GM04504 (cell line): ENCODE data around the gene SMARCD1.

Experiments used
- DNase-seq: peaks from one replicate; pipeline ENCODE4 v3.0.0-alpha.2; 2012; ENCODE audit warnings: low read depth

Gene SMARCD1

GRCh38 chr12:50104417-50105366 lies 19.6 kb downstream of the SMARCD1 start:
- DNase-seq, result no peak

DNA sequence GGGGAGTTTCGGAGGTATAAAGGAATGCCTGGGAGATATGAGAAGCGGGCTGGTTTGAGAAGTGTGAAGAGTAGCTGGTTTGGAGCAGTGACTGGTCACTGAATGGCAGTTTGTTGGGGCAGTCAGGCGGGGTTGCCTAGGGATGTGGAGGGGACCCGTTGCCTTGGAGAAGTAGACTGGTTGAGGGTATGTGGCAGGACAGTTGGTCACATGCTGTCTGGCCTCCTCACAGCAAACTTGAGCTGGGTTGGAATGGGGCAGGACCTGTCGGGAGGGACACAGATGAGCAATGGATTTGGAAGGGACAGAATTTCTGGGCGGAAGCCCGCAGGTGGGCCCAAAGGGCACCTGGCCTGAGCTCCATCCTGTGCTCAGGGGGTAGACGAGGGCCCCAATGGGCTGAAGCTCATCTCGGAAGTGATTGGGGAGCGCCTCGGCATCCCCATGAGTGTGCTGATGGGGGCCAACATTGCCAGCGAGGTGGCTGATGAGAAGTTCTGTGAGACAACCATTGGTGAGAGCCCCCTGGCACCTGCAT lies 20.8 kb downstream of the SMARCD1 start:
- DNase-seq, result no peak

DNA sequence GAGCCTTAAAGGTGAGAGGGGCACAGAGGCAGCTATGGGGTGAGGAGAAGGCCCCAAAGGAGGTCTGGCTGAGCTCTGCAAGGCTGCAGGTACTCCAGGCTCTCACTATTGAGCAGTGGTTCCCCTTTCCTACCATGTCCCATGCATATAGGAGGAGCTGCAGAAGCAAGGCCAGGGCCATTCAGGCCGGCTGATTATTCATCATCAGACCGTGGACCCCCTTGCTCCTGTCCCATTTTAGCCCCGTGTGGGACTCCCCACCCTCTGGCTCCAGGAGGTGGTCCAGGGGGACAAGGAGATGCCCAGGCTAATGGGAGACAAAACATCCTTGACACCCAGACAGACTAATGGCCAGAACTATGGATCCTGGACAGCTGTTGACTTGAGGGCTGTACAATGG lies 21.8 kb downstream of the SMARCD1 start:
- no peak for DNase-seq

GRCh38 chr12:50107416-50108268 lies 22.5 kb downstream of the SMARCD1 start:
- DNase-seq, result no peak

DNA sequence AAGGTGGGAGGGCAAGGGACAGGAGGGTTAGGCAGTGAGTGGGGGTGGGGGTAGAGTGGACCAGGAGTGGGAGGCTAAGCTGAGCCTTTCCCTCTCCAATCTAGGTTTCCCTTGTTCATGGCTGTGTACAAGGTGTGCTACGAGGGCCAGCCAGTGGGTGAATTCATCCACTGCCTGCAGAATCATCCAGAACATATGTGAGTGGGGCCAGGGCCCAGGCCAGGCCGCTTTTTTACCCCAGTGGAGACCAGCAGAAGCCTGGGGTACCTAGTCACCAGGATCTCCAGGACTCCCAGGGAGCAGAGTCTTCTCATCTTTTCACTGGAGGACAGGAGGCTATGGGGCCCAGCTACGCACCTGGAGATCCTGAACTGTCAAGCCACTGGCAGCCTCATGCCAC lies 24.2 kb downstream of the SMARCD1 start:
- no peak for DNase-seq

- no peak for DNase-seq
These were observed 25.1 kb downstream of the SMARCD1 start for GRCh38 chr12:50110127-50110761.

- DNase-seq, result no peak
These were observed 25.7 kb downstream of the SMARCD1 start for GRCh38 chr12:50110762-50111351.

GRCh38 chr12:50111395-50111692 lies 26.2 kb downstream of the SMARCD1 start:
- no peak for DNase-seq

GRCh38 chr12:50111693-50112455 lies 26.7 kb downstream of the SMARCD1 start, which contains the start of gene COX14:
Gene COX14 (plus strand): TSS chr12:50112236. CDS start chr12:50120044, 7,808 bp downstream.
- peak; percentile 99 for DNase-seq

DNA sequence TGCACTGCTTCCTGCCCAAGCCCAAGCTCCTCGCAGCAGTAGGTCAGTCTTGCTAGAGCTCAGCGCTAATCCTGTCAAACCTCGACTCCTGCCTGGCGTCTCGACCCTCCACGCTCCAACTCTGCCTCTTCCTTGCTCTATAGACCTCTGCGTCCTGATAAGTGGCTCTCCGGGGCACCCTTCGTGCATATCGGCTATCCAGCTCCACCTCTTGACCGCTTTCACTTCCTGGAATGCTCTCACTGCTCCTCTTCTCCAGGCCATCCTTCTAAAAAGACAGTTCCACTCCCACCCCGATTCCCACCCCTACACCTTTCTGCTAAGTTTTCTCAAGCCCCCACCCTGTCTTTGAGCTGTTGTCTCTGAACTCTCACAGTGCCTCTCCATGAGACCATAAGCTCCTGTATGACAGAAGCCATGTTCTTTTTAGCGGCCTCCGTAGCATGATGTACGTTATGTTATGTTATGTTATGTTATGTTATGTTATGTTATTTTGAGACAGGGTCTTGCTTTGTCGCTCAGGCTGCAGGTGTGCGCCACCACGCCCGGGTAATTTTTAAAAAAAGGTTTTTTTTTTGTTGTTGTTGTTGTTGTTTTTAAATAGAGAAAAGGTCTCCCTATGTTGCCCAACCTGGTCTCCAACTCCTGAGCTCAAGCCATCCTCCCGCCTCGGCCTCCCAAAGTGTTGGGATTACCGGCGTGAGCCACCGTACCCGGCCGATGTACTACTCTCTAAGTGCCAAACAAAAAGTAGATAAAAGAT lies 27.5 kb downstream of the SMARCD1 start:
- DNase-seq, result no peak

DNA sequence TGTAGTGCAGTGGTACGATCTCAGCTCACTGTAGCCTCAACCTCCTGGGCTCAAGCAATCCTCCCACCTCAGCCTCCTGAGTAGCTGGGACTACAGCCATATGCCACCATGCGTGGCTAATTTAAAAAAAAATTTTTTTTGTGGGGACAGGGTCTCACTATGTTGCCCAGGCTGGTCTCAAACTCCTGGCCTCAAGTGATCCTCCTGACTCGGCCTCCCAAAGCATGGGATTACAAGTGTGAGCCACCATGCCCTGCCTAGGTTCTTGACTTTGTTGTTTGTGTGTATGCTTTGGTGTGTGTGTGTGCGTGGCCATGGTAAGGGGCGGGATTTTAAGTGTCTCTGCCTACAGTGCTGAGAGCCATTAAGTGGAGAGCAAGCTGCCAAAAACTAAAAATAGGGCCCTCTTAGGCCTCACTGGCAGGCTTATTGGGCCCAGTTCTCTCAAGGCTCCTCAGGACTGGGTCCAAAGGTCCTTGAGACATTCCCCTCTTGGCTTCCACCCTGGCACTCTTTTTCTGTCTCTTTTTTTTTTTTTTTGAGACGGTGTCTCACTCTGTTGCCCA lies 32.0 kb downstream of the SMARCD1 start:
- no peak for DNase-seq

GRCh38 chr12:50119387-50119786 lies 34.2 kb downstream of the SMARCD1 start:
- DNase-seq, result no peak

DNA sequence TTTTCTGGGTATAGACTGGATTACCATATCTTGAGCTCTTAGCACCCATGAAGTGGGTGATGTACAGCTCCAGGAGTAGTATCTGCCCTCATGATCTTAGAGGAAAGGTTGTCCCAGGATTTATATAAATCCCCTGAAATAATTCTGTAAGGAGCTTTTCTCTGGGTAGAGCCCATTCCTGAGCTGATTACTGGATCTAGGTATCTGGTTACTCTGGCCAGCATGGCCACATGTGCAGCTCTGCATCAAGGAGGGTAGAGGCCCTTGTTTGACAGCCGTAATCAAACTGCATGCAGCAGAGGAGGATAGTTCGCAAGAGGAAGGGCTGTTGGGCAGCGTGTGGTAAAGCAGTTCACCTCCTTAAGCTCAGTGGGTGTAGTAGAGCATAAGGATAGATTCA lies 35.4 kb downstream of the SMARCD1 start:
- DNase-seq, result no peak

DNA sequence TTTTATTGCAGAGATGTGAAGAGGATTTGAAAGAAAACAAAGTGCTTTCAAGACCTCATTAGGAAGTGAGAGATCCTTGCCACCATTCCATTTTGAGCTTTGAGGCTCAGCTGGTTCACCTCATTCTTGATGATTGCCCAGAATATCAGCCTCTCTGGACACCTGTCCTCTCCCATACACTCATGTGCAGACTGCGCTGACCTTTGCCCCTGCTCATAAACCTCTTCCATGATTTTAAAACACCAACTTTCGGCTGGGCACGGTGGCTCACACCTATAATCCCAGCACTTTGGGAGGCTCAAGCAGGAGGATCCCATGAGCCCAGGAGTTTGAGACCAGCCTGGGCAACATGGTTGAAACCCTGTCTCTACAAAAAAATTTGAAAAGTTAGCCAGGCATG lies 35.8 kb downstream of the SMARCD1 start:
- DNase-seq, result no peak

- no peak for DNase-seq
These were observed 36.5 kb downstream of the SMARCD1 start for GRCh38 chr12:50121641-50122040.

DNA sequence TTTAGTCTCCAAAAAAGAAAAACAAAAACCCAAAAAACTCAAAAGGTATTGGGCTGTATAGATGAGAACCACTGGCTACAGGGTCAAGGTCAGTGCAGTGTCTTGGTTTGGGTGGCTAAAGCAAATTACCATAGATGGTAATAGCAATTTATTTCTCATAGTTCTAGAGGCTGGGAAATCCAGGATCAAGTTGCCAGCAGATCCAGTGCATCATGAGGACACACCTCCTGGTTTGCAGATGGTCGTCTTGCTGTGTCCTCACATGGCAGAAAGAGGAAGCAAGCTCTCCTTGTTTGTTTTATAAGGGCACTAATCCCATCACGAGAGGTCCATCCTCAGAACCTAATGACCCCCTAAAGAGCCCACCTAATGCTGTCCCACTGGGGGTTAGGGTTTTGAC lies 38.1 kb downstream of the SMARCD1 start:
- no peak for DNase-seq

DNA sequence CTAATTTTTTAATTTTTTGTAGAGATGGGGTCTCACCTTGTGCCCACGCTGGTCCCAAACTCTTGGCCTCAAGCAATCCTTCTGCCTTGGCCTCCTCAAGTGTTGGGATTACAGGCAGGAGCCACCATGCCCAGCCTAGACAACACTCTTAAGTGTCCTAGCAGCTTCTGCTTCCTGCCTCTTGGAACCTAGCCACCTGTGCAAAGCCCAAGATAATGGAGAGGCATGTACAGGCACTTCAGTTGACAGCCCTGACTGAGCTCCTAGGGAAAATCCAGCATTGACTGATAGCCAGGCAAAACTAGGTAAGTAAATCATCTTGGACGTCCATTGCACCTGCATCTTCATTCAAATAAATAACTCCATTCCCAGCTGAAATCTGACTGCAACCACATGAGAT lies 42.4 kb downstream of the SMARCD1 start:
- no peak for DNase-seq

DNA sequence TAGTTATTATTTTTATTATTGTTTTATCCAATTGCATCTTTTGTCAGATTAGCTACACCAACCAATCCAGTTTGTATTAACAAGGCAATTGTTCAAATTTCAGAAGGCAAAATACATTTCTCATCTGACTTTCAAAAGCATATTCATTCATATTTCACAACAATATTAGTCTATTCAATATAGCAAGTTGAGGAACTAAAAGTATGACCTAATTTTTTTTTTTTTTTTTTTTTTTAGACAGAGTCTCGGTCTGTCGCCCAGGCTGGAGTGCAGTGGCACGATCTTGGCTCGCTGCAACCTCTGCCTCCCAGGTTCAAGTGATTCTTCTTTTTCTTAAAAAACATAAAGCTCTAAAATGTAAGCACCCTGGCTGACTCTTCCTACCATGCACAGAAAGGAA lies 44.1 kb downstream of the SMARCD1 start:
- DNase-seq, result no peak

DNA sequence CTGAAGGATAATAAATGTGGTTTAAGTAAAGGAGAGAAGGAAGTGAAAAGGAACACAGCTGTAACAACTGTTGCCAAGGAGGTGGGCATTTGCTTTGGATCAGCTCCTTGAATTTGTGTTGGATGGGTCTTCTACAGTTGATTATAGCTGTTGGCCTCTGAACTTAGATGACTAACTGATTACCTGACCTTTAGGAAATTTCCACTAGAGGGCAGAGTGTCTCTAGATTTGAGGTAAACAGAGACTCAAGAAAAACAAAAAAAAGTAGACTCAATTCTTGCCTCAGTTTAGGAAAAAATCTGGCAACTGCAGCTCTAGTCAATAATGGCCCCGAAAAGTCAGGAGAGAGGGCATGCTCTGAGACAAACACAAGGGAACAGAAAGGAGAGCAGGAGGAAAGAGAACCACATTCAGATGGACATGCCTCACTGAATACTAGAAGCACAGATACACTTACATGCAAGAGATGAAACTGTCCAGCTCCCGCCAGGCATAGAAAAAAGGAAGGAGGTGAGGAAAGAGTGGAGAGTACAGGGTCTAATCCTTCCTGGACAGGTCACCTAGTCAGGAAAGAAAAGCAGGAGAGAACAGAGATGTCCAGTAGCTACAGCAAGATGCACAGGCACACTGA lies 47.5 kb downstream of the SMARCD1 start:
- DNase-seq, result peak; percentile 35

DNA sequence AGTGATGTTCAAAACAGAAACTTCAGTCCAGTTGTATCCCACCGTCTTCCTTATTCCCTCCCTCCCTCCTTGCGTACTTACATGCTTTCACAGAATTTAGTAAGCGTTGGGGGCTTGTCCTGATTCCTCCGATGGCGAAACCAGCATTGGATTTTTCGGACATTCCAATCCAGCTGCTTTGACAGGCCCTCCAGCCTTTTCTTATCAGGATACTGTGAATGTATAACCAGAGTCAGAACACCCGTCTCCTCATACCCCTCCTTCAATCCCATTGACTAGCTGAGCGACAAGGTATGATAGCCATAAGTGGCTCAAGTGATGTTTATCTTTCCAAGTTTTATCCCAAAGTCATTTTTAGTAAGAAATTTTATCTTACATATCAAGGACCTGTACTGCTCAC lies 57.9 kb downstream of the SMARCD1 start:
- no peak for DNase-seq
